GM18868 (cell line): ENCODE data around the gene CKMT2.

Experiments
- ATAC-seq: cut with Tn5 transposase; IDR thresholded peaks from one replicate; pipeline ENCODE4 v1.9.1; 2021; ENCODE audit warnings: mild to moderate bottlenecking, moderate library complexity; ENCODE audit not compliant: unreplicated experiment

CKMT2 gene

GRCh38 chr5:81302596-81302995 is 69.5 kb downstream of the CKMT2 start:
- no peak for ATAC-seq

- ATAC-seq: no peak
These were observed 70.4 kb downstream of the CKMT2 start for GRCh38 chr5:81303563-81303962.

GRCh38 chr5:81305785-81306184 is 72.7 kb downstream of the CKMT2 start:
- ATAC-seq: no peak

GRCh38 chr5:81308836-81309235 is 75.7 kb downstream of the CKMT2 start:
- no peak for ATAC-seq

- no peak for ATAC-seq
These were observed 77.4 kb downstream of the CKMT2 start for GRCh38 chr5:81310402-81311063.

- ATAC-seq: no peak
These were observed 80.2 kb downstream of the CKMT2 start for GRCh38 chr5:81313278-81313677.

GRCh38 chr5:81313686-81314085 is 80.6 kb downstream of the CKMT2 start:
- no peak for ATAC-seq

GRCh38 chr5:81314581-81314980 is 81.5 kb downstream of the CKMT2 start:
- no peak for ATAC-seq

- ATAC-seq: no peak
These were observed 82.2 kb downstream of the CKMT2 start for GRCh38 chr5:81315336-81315735.

GRCh38 chr5:81315830-81316229 is 82.7 kb downstream of the CKMT2 start:
- no peak for ATAC-seq
